Fibroblast of skin of back (primary cell): ENCODE data around the gene KRT86.
"Not testable (repeated sequence)": the region's sequence is repeated elsewhere in the genome, so short reads cannot be mapped to it uniquely, and the experiment has no call there.

Experiments used
- DNase-seq: peaks from one replicate; pipeline ENCODE4 v3.0.0-alpha.2; 2013

The KRT86 gene

GRCh38 chr12:52252175-52252615 lies 22.2 kb upstream of the KRT86 start:
- DNase-seq: peak; percentile 16

- DNase-seq: peak; percentile 13
These were observed 21.6 kb upstream of the KRT86 start for GRCh38 chr12:52252728-52253343.

- DNase-seq: peak; percentile 9
These were observed 20.9 kb upstream of the KRT86 start for GRCh38 chr12:52253391-52254179.

GRCh38 chr12:52254180-52254964 lies 20.1 kb upstream of the KRT86 start:
- peak; percentile 6 for DNase-seq

- no peak for DNase-seq
These were observed 19.3 kb upstream of the KRT86 start for GRCh38 chr12:52254965-52255751.

- no peak for DNase-seq
These were observed 18.4 kb upstream of the KRT86 start for GRCh38 chr12:52255926-52256583.

GRCh38 chr12:52256584-52256935 lies 17.9 kb upstream of the KRT86 start:
- DNase-seq: no peak

- no peak for DNase-seq
These were observed 17.3 kb upstream of the KRT86 start for GRCh38 chr12:52257074-52257551.

- not testable (repeated sequence) for DNase-seq
These were observed 16.5 kb upstream of the KRT86 start for GRCh38 chr12:52257922-52258321.

GRCh38 chr12:52258335-52258901 lies 16.0 kb upstream of the KRT86 start:
- DNase-seq: peak; percentile 39

- peak; percentile 65 for DNase-seq
These were observed 14.7 kb upstream of the KRT86 start for GRCh38 chr12:52259657-52260243.

GRCh38 chr12:52260361-52261207 lies 13.9 kb upstream of the KRT86 start:
- peak; percentile 43 for DNase-seq

GRCh38 chr12:52261208-52261484 lies 13.3 kb upstream of the KRT86 start:
- DNase-seq: no peak

- no peak for DNase-seq
These were observed 12.2 kb upstream of the KRT86 start for GRCh38 chr12:52262286-52262685.

GRCh38 chr12:52263761-52264434 lies 10.5 kb upstream of the KRT86 start:
- no peak for DNase-seq

GRCh38 chr12:52264435-52264825 lies 10.0 kb upstream of the KRT86 start:
- DNase-seq: no peak

GRCh38 chr12:52266514-52266913 lies 7.9 kb upstream of the KRT86 start:
- no peak for DNase-seq

- DNase-seq: no peak
These were observed 7.2 kb upstream of the KRT86 start for GRCh38 chr12:52267266-52267665.

- DNase-seq: peak; percentile 13
These were observed 6.7 kb upstream of the KRT86 start for GRCh38 chr12:52267699-52268098.

- peak; percentile 55 for DNase-seq
These were observed 6.2 kb upstream of the KRT86 start for GRCh38 chr12:52268212-52268611.
